IPS-NIHi11 (cell line): ENCODE data around the gene S100A10.

Experiments used
- DNase-seq: peaks from one replicate; pipeline ENCODE4 v3.0.0; 2012; ENCODE audit warnings: mixed read lengths, low spot score

Gene S100A10

GRCh38 chr1:152013664-152014237 lies 20.1 kb upstream of the S100A10 start:
- DNase-seq = peak; percentile 66

- DNase-seq = no peak
Observed at GRCh38 chr1:152009691-152010090, 16.0 kb upstream of the S100A10 start.

GRCh38 chr1:152007047-152007446 lies 13.4 kb upstream of the S100A10 start:
- DNase-seq = no peak

GRCh38 chr1:152005360-152005912 lies 11.8 kb upstream of the S100A10 start:
- no peak for DNase-seq

- DNase-seq = no peak
Observed at GRCh38 chr1:152003846-152004442, 10.3 kb upstream of the S100A10 start.

GRCh38 chr1:152002960-152003359 lies 9.3 kb upstream of the S100A10 start:
- no peak for DNase-seq

GRCh38 chr1:152001631-152002584 lies 8.2 kb upstream of the S100A10 start:
- peak; percentile 67 for DNase-seq

- no peak for DNase-seq
Observed at GRCh38 chr1:152000964-152001630, 7.4 kb upstream of the S100A10 start.

GRCh38 chr1:151998611-151999362 lies 5.1 kb upstream of the S100A10 start:
- no peak for DNase-seq

- DNase-seq = no peak
Observed at GRCh38 chr1:151997284-151997570, 3.6 kb upstream of the S100A10 start.

- DNase-seq = no peak
Observed at GRCh38 chr1:151995774-151996173, 2.1 kb upstream of the S100A10 start.

GRCh38 chr1:151994956-151995355 lies 1.3 kb upstream of the S100A10 start:
- no peak for DNase-seq

GRCh38 chr1:151993084-151993733 lies 450 bp downstream of the S100A10 start:
- DNase-seq = no peak

- DNase-seq = peak; percentile 61
Observed at GRCh38 chr1:151992303-151993083, 1.2 kb downstream of the S100A10 start.

- DNase-seq = no peak
Observed at GRCh38 chr1:151991663-151992302, 1.9 kb downstream of the S100A10 start.

- no peak for DNase-seq
Observed at GRCh38 chr1:151990856-151991198, 2.8 kb downstream of the S100A10 start.

- DNase-seq = no peak
Observed at GRCh38 chr1:151990058-151990855, 3.4 kb downstream of the S100A10 start.

- no peak for DNase-seq
Observed at GRCh38 chr1:151989211-151989862, 4.3 kb downstream of the S100A10 start.
